Natural killer cell (primary cell): ENCODE results near the gene OTULIN. TPM values are rescaled to one million over a fixed set of nuclear protein-coding genes. Genes with fewer than 3 reads are reported as not detected.

Experiments used
- ATAC-seq, 3 donors: fragments of 150-1000 bp in 2 of 3; fragments of 200-7000 bp in 1 of 3; cut with Tn5 transposase; 1 replicate in 1 of 3; 2 replicates in 2 of 3; pipeline ENCODE4 v1.10.0; 2021; ENCODE audit warnings: mild to moderate bottlenecking in 2 of 3, moderate library complexity in 2 of 3
- DNase-seq, 2 donors: peaks; one replicate each; pipeline versions ENCODE4 v3.0.0 to v3.0.0-alpha.2; 2013 to 2021; ENCODE audit warnings: mixed read lengths in 1 of 2
- H3K27ac ChIP-seq: one replicate; pipeline ENCODE4 v1.5.1; 2013; ENCODE audit warnings: mild to moderate bottlenecking, low read length
- H3K27me3 ChIP-seq: one replicate; pipeline ENCODE4 v1.6.1; 2013; ENCODE audit warnings: low read length; ENCODE audit not compliant: control insufficient read depth, insufficient read depth
- H3K36me3 ChIP-seq: one replicate; pipeline ENCODE4 v1.6.1; 2013; ENCODE audit warnings: low read length; ENCODE audit not compliant: control insufficient read depth, insufficient read depth
- H3K4me1 ChIP-seq: one replicate; pipeline ENCODE4 v1.6.1; 2013; ENCODE audit warnings: low read length; ENCODE audit not compliant: control insufficient read depth, insufficient read depth
- H3K4me3 ChIP-seq: one replicate; pipeline ENCODE4 v1.5.1; 2013; ENCODE audit warnings: low read length
- H3K9me3 ChIP-seq: one replicate; pipeline ENCODE4 v1.6.1; 2013; ENCODE audit warnings: low read length; ENCODE audit not compliant: control insufficient read depth, insufficient read depth
- H3K27ac Mint-ChIP-seq, 2 donors: one replicate each; pipeline ENCODE4 v1.8.0; 2022; ENCODE audit warnings: mild to moderate bottlenecking in 2 of 2, mixed read lengths in 2 of 2, moderate library complexity in 1 of 2
- H3K27me3 Mint-ChIP-seq, 2 donors: one replicate each; pipeline ENCODE4 v1.8.0; 2022; ENCODE audit warnings: low read depth in 2 of 2, mixed read lengths in 2 of 2
- H3K36me3 Mint-ChIP-seq: one replicate; pipeline ENCODE4 v1.8.0; 2022; ENCODE audit warnings: mixed read lengths
- H3K4me1 Mint-ChIP-seq, 2 donors: one replicate each; pipeline ENCODE4 v1.8.0; 2022; ENCODE audit warnings: mixed read lengths in 2 of 2
- H3K4me3 Mint-ChIP-seq: one replicate; pipeline ENCODE4 v1.8.0; 2022; ENCODE audit warnings: mild to moderate bottlenecking, moderate library complexity, mixed read lengths
- H3K9me3 Mint-ChIP-seq, 2 donors: one replicate each; pipeline ENCODE4 v1.8.0; 2022; ENCODE audit warnings: mixed read lengths in 2 of 2
- WGBS: methylation state at CpG from one replicate; pipeline ENCODE4 v1.1.7; 2013; ENCODE audit warnings: missing lambda C conversion rate; ENCODE audit not compliant: insufficient coverage; 5-methylcytosine and 5-hydroxymethylcytosine counted together
- intact Hi-C: fragments of 100-400 bp; cut with micrococcal nuclease; formaldehyde crosslinking; loops from one replicate; pipeline ENCODE4 v1.14.2; 2022
- total RNA-seq, 4 donors: library from RNA; stranded (reverse); fragments of 120-200 nt in 1 of 4; gene quantifications; one replicate each; pipeline versions ENCODE4 v1.2.3 to v1.2.4, GENCODE V29; 2013 to 2022
- TF ChIP-seq, protein P1 (sequence below): fragments of 200-600 bp; IDR thresholded peaks from one replicate; pipeline ENCODE4 v1.8.0; 2022; ENCODE audit warnings: antibody characterized with exemption

The OTULIN gene
- total RNA-seq, 3 donors from 2014 or later (not counting 1 experiment from before 2014, with no cell fraction given) = 96.5 to 166 (median 102) TPM

DNA sequence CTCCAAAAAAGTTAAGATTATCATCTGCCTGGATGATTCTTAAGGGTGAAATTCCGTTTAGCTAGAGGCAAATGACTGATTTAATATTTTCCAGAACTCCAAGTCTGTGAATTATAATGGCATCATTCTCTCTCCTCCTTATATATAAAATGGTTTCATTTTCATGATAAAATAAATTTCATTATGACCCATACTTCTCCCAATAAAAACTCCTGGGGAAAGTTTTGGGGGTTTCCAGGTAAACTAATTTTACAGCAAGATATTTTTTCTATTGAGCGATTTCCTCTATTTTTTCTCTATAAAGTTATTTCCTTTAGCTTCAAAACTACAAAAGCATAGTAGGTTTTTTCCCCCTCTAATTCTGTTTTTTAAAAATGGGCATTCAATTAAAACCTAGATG, 7.6 kb upstream of the OTULIN start:
- WGBS = no CpG with 5 or more reads among the region's 2 CpGs
- Histone ChIP-seq H3K27ac (no peak overlapping the region), H3K27me3 (no peaks in the 10 kb centered on the region), H3K4me1 (no peaks in the 10 kb centered on the region), H3K9me3 (no peaks in the 10 kb centered on the region), H3K4me3 (no peak overlapping the region), H3K36me3 (no peaks in the 10 kb centered on the region)
- H3K9me3 Mint-ChIP-seq = no peaks in the 10 kb centered on the region
- H3K27me3 Mint-ChIP-seq = peaks cover 0 to 7% of the 10 kb centered on the region in 2 donors
- no peak overlapping the region for H3K4me3 Mint-ChIP-seq
- H3K4me1 Mint-ChIP-seq = peaks cover 0 to 6% of the 10 kb centered on the region in 2 donors
- H3K36me3 Mint-ChIP-seq = no peaks in the 10 kb centered on the region
- DNase-seq (no peak), ATAC-seq (no peak)
- H3K27ac Mint-ChIP-seq = no peak overlapping the region
- TF ChIP-seq, protein P1, sequence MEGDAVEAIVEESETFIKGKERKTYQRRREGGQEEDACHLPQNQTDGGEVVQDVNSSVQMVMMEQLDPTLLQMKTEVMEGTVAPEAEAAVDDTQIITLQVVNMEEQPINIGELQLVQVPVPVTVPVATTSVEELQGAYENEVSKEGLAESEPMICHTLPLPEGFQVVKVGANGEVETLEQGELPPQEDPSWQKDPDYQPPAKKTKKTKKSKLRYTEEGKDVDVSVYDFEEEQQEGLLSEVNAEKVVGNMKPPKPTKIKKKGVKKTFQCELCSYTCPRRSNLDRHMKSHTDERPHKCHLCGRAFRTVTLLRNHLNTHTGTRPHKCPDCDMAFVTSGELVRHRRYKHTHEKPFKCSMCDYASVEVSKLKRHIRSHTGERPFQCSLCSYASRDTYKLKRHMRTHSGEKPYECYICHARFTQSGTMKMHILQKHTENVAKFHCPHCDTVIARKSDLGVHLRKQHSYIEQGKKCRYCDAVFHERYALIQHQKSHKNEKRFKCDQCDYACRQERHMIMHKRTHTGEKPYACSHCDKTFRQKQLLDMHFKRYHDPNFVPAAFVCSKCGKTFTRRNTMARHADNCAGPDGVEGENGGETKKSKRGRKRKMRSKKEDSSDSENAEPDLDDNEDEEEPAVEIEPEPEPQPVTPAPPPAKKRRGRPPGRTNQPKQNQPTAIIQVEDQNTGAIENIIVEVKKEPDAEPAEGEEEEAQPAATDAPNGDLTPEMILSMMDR = no peak
- intact Hi-C loops = no loop called here

GRCh38 chr5:14659821-14660607, 4.5 kb upstream of the OTULIN start:
- TF ChIP-seq, protein P1 = no peak
- intact Hi-C loops = loop anchor here (10.0 kb wide), 2 partner anchors 155 to 405 kb away; no protein-coding TSS in a partner anchor
- DNase-seq = no peak
- no peak overlapping the region for H3K4me3 Mint-ChIP-seq
- no peak overlapping the region for H3K27ac Mint-ChIP-seq
- H3K9me3 Mint-ChIP-seq = no peaks in the 10 kb centered on the region
- H3K27me3 ChIP-seq = no peaks in the 10 kb centered on the region
- H3K4me1 ChIP-seq = peaks cover 11% of the 10 kb centered on the region
- no peak overlapping the region for H3K27ac ChIP-seq
- peaks cover 15 to 18% of the 10 kb centered on the region in 2 donors for H3K4me1 Mint-ChIP-seq
- 86% methylated on average over 2 of the region's 3 CpGs for WGBS
- no peak overlapping the region for H3K4me3 ChIP-seq
- no peaks in the 10 kb centered on the region for H3K36me3 Mint-ChIP-seq
- H3K36me3 ChIP-seq = no peaks in the 10 kb centered on the region
- no peaks in the 10 kb centered on the region for H3K27me3 Mint-ChIP-seq
- ATAC-seq = no peak
- no peaks in the 10 kb centered on the region for H3K9me3 ChIP-seq

GRCh38 chr5:14660833-14661232, 3.7 kb upstream of the OTULIN start:
- intact Hi-C loops = loop anchor here (10.0 kb wide), 2 partner anchors 154 to 406 kb away; no protein-coding TSS in a partner anchor
- Mint-ChIP-seq H3K4me3 (no peak overlapping the region), H3K9me3 (no peaks in the 10 kb centered on the region), H3K4me1 (peaks cover 23 to 26% of the 10 kb centered on the region in 2 donors), H3K36me3 (no peaks in the 10 kb centered on the region), H3K27ac (peak overlapping the region in 1 of 2 donors; percentile 7), H3K27me3 (no peaks in the 10 kb centered on the region)
- H3K36me3 ChIP-seq = no peaks in the 10 kb centered on the region
- 89% methylated on average over 2 of the region's 2 CpGs for WGBS
- ATAC-seq (no peak), DNase-seq (no peak)
- peaks cover 18% of the 10 kb centered on the region for H3K4me1 ChIP-seq
- no peak overlapping the region for H3K4me3 ChIP-seq
- no peaks in the 10 kb centered on the region for H3K9me3 ChIP-seq
- TF ChIP-seq, protein P1 = no peak
- no peak overlapping the region for H3K27ac ChIP-seq
- H3K27me3 ChIP-seq = no peaks in the 10 kb centered on the region
